HG03442 (cell line): ENCODE measurements around the gene ZFPL1.
A peak's percentile ranks its signal among the peaks of the same experiment; 100 is the strongest.

Source experiments
- ATAC-seq: cut with Tn5 transposase; IDR thresholded peaks from one replicate; pipeline ENCODE4 v1.9.1; 2021; ENCODE audit warnings: mild to moderate bottlenecking, moderate library complexity; ENCODE audit not compliant: unreplicated experiment

The ZFPL1 gene

DNA sequence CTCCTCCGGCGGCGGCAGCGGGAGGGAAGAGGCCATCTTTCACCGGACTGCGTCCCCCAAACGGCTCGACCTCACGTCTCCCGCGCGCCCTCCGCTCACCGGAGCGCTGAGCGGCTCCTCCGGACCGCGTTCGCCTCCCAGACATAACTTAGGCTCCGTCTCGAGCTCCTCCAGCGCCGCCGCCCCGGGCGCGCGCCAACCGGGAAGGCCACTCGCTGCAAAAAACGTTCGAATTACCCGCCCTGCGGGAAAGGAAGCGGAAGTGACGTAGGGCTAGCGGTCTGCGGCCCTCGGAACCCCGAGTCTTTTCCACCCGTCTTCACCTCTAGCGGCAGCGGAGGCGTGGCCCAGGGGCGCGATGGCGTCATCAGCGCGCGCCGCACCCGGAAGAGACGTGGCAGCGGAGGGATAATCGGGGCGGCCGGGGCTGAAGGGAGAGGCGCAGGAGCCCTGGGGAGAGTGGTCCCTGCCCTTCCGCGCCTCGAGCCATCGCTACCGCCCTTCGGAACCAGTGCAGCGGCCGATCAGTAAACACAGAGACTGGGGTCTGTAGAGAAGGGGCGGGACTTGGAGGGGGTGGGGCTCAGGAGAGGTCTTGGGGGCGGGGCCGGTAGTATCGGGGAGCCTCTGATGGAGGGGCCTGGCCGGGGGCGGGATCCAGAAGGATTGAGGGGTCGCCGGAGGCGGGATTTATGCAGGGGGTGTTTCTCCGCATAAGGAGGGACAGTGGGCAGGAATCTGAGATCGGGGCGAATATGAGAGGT, at the start of gene ZFPL1, which contains the start of gene CDCA5:
Gene ZFPL1, plus strand, starts transcription at position 389 of the 764 bp plus-strand sequence. CDS start 477 bp downstream, outside the sequence.
Gene CDCA5, minus strand, starts transcription at position 207 of the 764 bp plus-strand sequence. Its CDS starts 62 bp downstream, at position 145.
- peak; percentile 71 for ATAC-seq

DNA sequence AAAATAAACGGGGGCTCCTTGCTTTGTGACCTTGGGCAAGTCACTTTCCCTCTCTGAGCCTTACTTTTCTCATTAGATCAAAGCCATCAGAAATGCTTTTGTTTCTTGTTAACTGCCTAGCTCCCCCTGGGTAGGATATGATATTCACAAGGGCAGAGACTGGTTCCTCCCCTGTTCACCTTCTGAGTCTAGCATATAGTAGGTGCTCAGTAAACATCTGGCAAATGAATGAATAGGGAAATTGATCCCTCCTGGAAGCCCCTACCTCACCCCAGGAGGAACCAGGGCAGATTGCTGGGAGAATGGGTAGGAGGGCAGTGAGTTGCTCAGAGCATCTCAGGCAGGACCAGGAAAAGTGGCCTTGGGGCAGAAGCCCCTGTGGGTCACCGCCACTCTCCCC, 49.6 kb upstream of the ZFPL1 start:
- no peak for ATAC-seq

- no peak for ATAC-seq
Measured at GRCh38 chr11:65035579-65035978, 48.4 kb upstream of the ZFPL1 start.

DNA sequence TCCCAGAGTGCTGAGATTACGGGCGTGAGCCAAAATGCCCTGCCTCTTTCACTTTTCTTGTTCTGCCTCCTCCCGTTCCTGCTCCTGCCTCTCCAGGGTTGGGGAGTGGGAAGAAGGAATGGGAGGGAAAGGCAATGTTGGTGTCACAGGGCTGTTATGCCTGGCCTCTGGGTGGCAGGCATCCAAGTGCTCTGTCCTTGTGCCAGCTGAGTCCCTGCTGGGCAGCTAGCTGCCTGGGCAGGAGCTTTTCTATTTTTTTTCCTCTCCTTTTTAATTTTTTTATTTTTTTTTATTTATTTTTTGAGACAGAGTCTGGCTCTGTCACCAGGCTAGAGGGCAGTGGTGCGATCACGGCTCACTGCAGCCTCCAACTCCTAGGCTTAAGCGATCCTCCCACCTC, 47.1 kb upstream of the ZFPL1 start:
- no peak for ATAC-seq

GRCh38 chr11:65040520-65040846, 43.5 kb upstream of the ZFPL1 start:
- ATAC-seq: no peak

DNA sequence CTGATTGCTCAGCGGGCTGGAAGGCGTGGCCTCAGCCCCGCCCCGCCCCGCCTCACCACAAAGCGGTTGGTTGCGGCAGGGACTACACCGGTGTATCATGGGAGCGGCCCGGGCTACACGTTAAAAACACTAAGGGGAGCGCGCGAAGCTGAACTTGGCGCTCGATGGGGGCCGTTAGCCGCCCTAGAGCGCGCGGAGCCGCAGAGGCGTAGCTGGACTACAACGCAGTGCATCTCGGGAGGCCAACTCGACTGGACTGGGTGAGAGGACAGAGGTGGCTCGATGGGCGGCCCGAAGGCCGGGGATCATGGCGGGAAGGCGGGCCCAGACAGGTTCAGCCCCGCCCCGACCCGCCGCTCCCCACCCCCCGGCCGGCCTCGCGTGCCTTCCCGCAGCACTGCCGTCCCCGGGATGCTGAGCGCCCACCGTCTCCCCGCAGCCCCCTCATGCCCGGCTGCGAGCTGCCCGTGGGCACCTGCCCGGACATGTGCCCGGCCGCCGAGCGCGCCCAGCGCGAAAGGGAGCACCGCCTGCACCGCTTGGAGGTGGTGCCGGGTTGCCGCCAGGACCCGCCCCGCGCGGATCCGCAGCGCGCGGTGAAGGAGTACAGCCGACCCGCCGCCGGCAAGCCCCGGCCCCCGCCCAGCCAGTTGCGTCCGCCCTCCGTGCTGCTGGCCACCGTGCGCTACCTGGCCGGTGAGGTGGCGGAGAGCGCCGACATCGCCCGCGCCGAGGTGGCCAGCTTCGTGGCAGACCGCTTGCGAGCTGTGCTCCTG, 43.0 kb upstream of the ZFPL1 start, which contains the start of gene SAC3D1:
Gene SAC3D1, plus strand, starts transcription at position 364 of the 776 bp plus-strand sequence. Its CDS starts 83 bp downstream, at position 447.
- ATAC-seq: peak; percentile 84

GRCh38 chr11:65042891-65043290, 41.1 kb upstream of the ZFPL1 start:
- no peak for ATAC-seq

DNA sequence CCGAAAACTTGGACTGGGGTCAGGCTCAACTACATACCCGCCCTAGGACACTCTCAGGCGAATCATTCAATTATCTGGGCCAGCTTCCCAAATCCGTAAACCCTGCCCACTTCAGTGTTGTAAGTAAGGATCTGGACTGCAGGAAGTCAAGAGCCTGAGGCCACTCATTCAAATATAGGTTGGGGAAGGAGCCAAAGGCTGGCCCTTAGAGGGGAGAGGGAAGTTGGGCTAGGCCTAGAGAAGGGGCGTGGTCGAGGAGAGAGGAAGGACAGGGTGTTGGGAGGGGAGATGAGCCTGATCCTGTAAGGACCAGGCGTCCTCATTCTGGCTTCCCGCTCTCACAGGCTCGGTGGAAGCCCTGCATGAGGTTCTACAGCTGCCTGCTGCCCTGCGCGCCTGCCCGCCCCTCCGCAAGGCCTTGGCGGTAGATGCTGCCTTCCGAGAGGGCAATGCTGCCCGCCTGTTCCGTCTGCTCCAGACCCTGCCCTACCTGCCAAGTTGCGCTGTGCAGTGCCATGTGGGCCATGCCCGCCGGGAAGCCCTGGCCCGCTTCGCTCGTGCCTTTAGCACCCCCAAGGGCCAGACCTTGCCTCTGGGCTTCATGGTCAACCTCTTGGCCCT, 40.0 kb upstream of the ZFPL1 start:
- no peak for ATAC-seq

DNA sequence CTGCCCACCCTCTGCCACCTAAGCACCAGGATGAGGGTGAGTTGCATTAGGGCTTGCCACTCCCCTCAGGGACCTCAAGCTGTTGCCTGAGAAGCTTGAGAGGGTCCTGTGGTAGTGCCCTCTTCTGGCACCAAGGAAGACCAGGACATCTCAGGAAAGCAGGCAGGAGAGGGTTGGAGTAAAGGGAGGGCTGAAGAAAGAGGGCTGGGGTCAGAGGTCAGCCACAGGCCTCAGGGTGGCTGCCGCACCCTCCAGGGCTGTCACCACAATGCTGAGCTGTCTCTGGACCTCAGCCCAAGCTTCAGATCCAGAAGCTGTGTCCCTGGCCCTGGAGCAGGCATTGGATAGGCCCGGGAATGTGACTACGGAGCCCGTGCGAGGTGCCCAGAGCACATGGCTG, 39.0 kb upstream of the ZFPL1 start:
- ATAC-seq: no peak

- no peak for ATAC-seq
Measured at GRCh38 chr11:65045728-65046127, 38.3 kb upstream of the ZFPL1 start.

DNA sequence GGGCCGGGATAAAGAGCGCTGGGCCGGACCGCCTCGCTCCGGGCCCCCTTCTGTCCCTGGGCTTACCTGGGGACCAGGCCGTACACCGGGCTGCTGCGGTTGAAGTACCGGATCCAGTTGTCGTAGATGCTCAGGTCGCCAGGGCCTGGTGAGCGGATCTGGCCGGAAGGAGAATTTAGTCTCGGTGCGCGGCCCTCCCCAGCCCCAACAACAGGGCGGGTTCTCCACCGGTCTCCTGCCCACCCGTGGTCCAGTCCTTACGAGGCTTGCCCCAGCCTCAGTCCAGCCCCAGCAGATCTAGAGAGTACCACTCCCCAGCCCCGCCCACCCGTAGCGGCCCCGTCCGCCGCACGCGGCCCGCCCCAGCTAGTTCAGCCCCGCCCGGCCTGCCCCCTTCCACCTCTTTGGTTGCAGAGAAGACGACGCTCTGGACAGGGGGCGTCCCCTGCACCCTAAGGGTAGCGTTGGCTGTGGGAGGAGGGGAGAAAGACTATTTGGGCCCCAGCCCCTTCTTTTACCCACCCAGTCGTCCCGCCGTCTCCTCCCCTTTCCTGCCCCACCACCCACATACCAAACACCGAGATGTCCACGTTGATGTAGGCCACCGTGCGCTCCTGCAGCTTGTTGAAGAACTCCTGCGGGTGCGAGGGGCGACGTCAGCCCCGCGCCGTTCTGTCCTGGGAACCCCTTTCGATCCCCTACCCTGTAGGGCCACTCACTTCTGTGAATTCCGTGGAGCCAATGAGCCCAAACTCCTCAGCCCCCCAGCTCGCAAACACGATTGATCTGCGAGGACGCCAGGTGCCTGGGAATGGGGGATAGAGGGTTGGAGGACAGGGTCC, 36.2 kb upstream of the ZFPL1 start:
- no peak for ATAC-seq

- ATAC-seq: no peak
Measured at GRCh38 chr11:65051398-65051858, 32.6 kb upstream of the ZFPL1 start.

GRCh38 chr11:65053827-65054508, 30.1 kb upstream of the ZFPL1 start:
- no peak for ATAC-seq

GRCh38 chr11:65055538-65055937, 28.5 kb upstream of the ZFPL1 start:
- no peak for ATAC-seq

GRCh38 chr11:65056999-65057398, 27.0 kb upstream of the ZFPL1 start:
- ATAC-seq: no peak

DNA sequence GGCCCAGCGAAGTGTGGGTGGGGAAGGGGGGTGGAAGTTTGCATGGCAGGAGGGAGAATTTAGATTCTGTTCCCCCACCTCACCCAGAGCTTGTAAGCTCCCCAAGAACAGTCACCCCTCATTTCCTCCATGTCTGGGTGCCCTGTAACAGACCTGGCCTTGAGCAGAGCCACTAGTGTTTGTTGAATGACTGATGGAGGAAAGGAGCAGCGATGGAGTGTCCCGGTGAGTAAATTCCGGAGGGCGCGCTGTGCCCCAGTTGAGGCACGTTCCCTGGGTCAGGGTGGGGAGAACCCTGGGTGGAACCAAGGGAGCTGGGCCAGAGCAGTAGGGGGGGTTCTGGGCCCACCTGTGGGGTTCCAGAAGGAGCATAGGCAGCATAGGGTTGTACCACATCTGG, 26.5 kb upstream of the ZFPL1 start:
- no peak for ATAC-seq

DNA sequence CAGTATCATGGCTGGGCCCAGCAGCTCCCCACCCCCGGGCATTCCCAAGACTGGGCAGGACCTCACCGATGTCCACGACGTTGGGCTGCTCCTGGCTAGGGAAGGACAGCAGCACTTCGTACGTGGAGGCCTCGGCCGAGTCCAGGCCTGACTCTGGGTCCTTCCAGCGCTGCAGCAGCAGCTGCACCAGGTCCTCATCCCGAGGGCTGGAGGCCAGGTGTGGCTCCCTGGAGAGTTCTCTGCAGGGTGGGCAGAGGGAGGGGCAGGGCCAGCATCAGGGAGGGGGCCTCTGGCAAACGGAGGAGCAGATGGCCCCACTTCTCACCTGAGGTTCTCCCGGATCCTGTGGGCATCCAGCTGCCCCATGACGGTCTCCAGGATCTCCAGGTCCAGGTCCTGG, 26.0 kb upstream of the ZFPL1 start:
- ATAC-seq: no peak

GRCh38 chr11:65058419-65059054, 25.5 kb upstream of the ZFPL1 start, which contains the start of gene NAALADL1:
TSS of gene NAALADL1 (minus strand) at chr11:65058553. CDS start at chr11:65058521, 32 bp downstream.
- no peak for ATAC-seq

DNA sequence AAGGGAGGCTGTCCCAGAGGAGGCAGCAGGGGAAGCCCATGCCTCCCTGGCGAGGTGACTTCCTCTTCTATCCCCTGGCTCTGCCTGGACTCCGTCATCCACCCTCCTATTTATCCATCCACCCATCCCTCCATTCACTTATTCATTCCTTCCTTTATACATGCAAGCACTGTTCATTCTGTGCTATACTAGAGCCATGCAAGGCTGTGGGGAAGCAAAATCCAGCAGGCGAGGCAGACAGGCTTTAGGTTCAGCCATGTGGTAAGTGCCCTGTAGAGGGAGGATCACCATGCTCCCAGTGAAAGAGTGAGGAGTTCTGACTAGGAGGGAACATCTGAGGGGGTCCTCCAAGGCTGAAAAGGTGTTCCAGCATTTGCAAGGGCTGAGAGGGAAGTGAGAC, 24.5 kb upstream of the ZFPL1 start:
- ATAC-seq: no peak
